ENCODE results near the gene CSK. TPM values are rescaled to one million over a fixed set of nuclear protein-coding genes. Genes with fewer than 3 reads are reported as not detected.

CSK gene
- total RNA-seq, 1 donor from 2014 or later = 13.6 TPM

DNA sequence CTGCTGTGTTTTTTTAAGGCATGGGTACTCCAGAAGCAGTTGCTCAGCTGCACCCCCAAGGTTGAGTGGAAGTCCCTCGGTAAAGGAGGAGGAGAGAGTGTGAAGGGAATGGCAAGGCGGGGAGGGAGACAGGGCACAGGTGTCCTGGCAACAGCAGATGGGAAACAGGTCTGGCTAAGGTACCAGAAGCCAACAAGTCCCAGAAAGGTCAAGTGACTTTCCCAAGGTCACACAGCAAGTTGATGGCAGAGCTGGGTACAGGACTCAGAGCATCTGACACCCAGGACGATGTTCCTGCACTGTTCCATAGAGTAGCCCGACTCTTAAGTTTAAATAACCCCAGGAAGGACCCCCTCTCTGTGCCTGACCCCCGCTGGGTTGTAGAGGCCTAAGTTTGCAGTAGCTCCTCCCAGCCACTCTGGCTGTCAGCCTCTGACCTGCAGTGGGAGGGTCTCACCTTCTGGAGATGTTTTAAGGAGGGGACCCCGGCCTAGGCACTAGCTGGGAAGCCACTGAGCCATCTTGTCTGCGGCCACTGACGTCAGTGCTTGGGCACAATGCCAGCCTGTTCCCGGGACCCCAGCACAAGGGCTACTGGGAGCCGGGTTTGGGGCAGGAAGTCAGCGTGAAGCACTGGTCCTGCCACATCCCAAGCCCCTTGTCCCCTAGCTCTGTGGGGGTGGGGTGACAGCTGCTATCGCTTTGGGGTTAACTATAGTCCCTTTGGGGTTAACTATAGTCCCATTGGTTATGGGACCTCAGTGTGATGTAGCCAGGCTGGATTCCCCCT lies 10.5 kb downstream of the CSK start:
- peaks cover 50 to 57% (median 52%) of the 10 kb centered on the region in 3 donors for H3K4me1 ChIP-seq (ENCODE audit: control insufficient read depth in 3 of 3, insufficient read depth in 3 of 3, low read length in 3 of 3)
- H3K27ac ChIP-seq (ENCODE audit: low read depth, low read length) = no peak overlapping the region
- H3K9ac ChIP-seq (ENCODE audit: low read depth in 1 of 3, low read length in 3 of 3) = peak overlapping the region in 2 of 3 donors; percentile 20 to 33
- H3K36me3 ChIP-seq (ENCODE audit: control insufficient read depth in 3 of 3, insufficient read depth in 3 of 3, low read length in 3 of 3) = peaks cover 0 to 2% (median 0%) of the 10 kb centered on the region in 3 donors
- no peak overlapping the region for H3K4me3 ChIP-seq (ENCODE audit: low read length in 3 of 3)
- no peaks in the 10 kb centered on the region for H3K27me3 ChIP-seq (ENCODE audit: control insufficient read depth in 3 of 3, insufficient read depth in 3 of 3, low read length in 3 of 3)
- H3K9me3 ChIP-seq (ENCODE audit: control insufficient read depth in 3 of 3, low read length in 3 of 3) = no peaks in the 10 kb centered on the region

GRCh38 chr15:74793135-74794028 lies 11.5 kb downstream of the CSK start:
- Histone ChIP-seq H3K9ac (ENCODE audit: low read depth in 1 of 3, low read length in 3 of 3) (peak overlapping the region in 2 of 3 donors; percentile 20 to 25), H3K27me3 (ENCODE audit: control insufficient read depth in 3 of 3, insufficient read depth in 3 of 3, low read length in 3 of 3) (no peaks in the 10 kb centered on the region), H3K4me3 (ENCODE audit: low read length in 3 of 3) (no peak overlapping the region), H3K9me3 (ENCODE audit: control insufficient read depth in 3 of 3, low read length in 3 of 3) (no peaks in the 10 kb centered on the region), H3K27ac (ENCODE audit: low read depth, low read length) (no peak overlapping the region), H3K4me1 (ENCODE audit: control insufficient read depth in 3 of 3, insufficient read depth in 3 of 3, low read length in 3 of 3) (peaks cover 48 to 54% (median 49%) of the 10 kb centered on the region in 3 donors), H3K36me3 (ENCODE audit: control insufficient read depth in 3 of 3, insufficient read depth in 3 of 3, low read length in 3 of 3) (peaks cover 0 to 5% (median 2%) of the 10 kb centered on the region in 3 donors)

- Histone ChIP-seq H3K36me3 (ENCODE audit: control insufficient read depth in 3 of 3, insufficient read depth in 3 of 3, low read length in 3 of 3) (peaks cover 0 to 10% (median 10%) of the 10 kb centered on the region in 3 donors), H3K9ac (ENCODE audit: low read depth in 1 of 3, low read length in 3 of 3) (no peak overlapping the region), H3K4me1 (ENCODE audit: control insufficient read depth in 3 of 3, insufficient read depth in 3 of 3, low read length in 3 of 3) (peaks cover 41 to 54% (median 49%) of the 10 kb centered on the region in 3 donors), H3K27ac (ENCODE audit: low read depth, low read length) (no peak overlapping the region), H3K9me3 (ENCODE audit: control insufficient read depth in 3 of 3, low read length in 3 of 3) (no peaks in the 10 kb centered on the region), H3K27me3 (ENCODE audit: control insufficient read depth in 3 of 3, insufficient read depth in 3 of 3, low read length in 3 of 3) (no peaks in the 10 kb centered on the region), H3K4me3 (ENCODE audit: low read length in 3 of 3) (no peak overlapping the region)
These were observed 12.5 kb downstream of the CSK start for GRCh38 chr15:74794248-74794969.

DNA sequence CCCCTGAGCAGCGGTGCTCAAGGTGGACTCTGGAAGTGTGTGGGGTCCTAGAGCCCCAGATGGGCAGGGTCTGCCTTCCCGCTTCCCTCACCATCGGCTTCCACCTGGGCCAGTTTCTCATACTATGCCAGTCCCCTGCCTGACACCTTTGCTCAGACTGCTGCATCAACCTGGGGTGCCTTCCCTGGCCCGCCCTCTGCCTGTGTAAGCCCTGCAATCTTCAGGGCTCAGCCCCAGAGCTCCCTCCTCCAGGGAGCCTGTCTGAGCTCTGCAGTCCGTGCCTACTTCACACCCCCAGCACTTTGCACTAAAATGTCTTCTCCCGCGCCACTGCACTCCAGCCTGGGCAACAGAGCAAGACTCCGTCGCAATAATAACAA lies 13.1 kb downstream of the CSK start:
- H3K9ac ChIP-seq (ENCODE audit: low read depth in 1 of 3, low read length in 3 of 3) = no peak overlapping the region
- H3K9me3 ChIP-seq (ENCODE audit: control insufficient read depth in 3 of 3, low read length in 3 of 3) = no peaks in the 10 kb centered on the region
- H3K27me3 ChIP-seq (ENCODE audit: control insufficient read depth in 3 of 3, insufficient read depth in 3 of 3, low read length in 3 of 3) = no peaks in the 10 kb centered on the region
- peaks cover 40 to 54% (median 49%) of the 10 kb centered on the region in 3 donors for H3K4me1 ChIP-seq (ENCODE audit: control insufficient read depth in 3 of 3, insufficient read depth in 3 of 3, low read length in 3 of 3)
- H3K4me3 ChIP-seq (ENCODE audit: low read length in 3 of 3) = no peak overlapping the region
- peaks cover 0 to 15% (median 12%) of the 10 kb centered on the region in 3 donors for H3K36me3 ChIP-seq (ENCODE audit: control insufficient read depth in 3 of 3, insufficient read depth in 3 of 3, low read length in 3 of 3)
- H3K27ac ChIP-seq (ENCODE audit: low read depth, low read length) = no peak overlapping the region

GRCh38 chr15:74795966-74796625 lies 14.2 kb downstream of the CSK start:
- H3K9ac ChIP-seq (ENCODE audit: low read depth in 1 of 3, low read length in 3 of 3) = no peak overlapping the region
- H3K4me3 ChIP-seq (ENCODE audit: low read length in 3 of 3) = no peak overlapping the region
- no peak overlapping the region for H3K27ac ChIP-seq (ENCODE audit: low read depth, low read length)
- H3K4me1 ChIP-seq (ENCODE audit: control insufficient read depth in 3 of 3, insufficient read depth in 3 of 3, low read length in 3 of 3) = peaks cover 32 to 49% (median 46%) of the 10 kb centered on the region in 3 donors
- H3K36me3 ChIP-seq (ENCODE audit: control insufficient read depth in 3 of 3, insufficient read depth in 3 of 3, low read length in 3 of 3) = peaks cover 5 to 21% (median 14%) of the 10 kb centered on the region in 3 donors
- no peaks in the 10 kb centered on the region for H3K9me3 ChIP-seq (ENCODE audit: control insufficient read depth in 3 of 3, low read length in 3 of 3)
- H3K27me3 ChIP-seq (ENCODE audit: control insufficient read depth in 3 of 3, insufficient read depth in 3 of 3, low read length in 3 of 3) = no peaks in the 10 kb centered on the region

DNA sequence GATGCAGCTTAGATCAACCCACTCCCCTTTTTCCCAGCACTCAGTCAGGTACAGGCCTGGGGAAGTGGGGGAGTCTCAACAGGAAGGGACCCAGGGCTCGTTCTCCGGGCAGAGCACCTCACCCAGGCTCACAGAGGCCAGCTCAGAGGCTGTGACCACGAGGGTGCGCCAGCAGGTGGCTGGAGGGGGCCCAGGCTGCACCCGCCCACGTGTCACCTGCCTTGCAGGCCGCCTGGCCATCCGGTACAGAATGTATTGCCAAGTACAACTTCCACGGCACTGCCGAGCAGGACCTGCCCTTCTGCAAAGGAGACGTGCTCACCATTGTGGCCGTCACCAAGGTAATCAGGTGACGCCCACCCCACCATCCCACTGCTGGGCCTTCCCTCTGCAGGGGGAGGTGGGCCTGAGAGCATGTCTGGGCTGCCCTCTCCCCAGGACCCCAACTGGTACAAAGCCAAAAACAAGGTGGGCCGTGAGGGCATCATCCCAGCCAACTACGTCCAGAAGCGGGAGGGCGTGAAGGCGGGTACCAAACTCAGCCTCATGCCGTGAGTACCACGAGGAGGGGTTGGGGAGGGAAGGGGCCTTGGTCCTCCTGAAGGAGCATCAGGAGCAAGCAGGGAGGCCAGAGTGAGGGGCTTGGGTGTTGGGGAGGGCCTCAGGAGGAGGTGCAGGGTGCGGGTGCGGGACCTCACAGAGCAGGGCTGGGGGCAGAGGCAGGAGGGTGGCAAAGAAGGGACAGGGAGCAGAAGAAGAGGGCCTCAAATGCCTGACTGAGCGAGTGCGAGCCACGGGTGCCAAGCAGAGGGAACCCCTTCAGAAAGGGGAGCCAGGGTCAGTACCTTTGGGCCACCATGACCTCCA lies 16.7 kb downstream of the CSK start:
- Histone ChIP-seq H3K4me1 (ENCODE audit: control insufficient read depth in 3 of 3, insufficient read depth in 3 of 3, low read length in 3 of 3) (peaks cover 14 to 30% (median 27%) of the 10 kb centered on the region in 3 donors), H3K27me3 (ENCODE audit: control insufficient read depth in 3 of 3, insufficient read depth in 3 of 3, low read length in 3 of 3) (no peaks in the 10 kb centered on the region), H3K36me3 (ENCODE audit: control insufficient read depth in 3 of 3, insufficient read depth in 3 of 3, low read length in 3 of 3) (peaks cover 19 to 32% (median 28%) of the 10 kb centered on the region in 3 donors), H3K4me3 (ENCODE audit: low read length in 3 of 3) (no peak overlapping the region), H3K9ac (ENCODE audit: low read depth in 1 of 3, low read length in 3 of 3) (peak overlapping the region; percentile 27 to 69 (median 33)), H3K27ac (ENCODE audit: low read depth, low read length) (no peak overlapping the region), H3K9me3 (ENCODE audit: control insufficient read depth in 3 of 3, low read length in 3 of 3) (no peaks in the 10 kb centered on the region)

- no peak overlapping the region for H3K27ac ChIP-seq (ENCODE audit: low read depth, low read length)
- peaks cover 14 to 30% (median 27%) of the 10 kb centered on the region in 3 donors for H3K4me1 ChIP-seq (ENCODE audit: control insufficient read depth in 3 of 3, insufficient read depth in 3 of 3, low read length in 3 of 3)
- H3K4me3 ChIP-seq (ENCODE audit: low read length in 3 of 3) = no peak overlapping the region
- no peaks in the 10 kb centered on the region for H3K27me3 ChIP-seq (ENCODE audit: control insufficient read depth in 3 of 3, insufficient read depth in 3 of 3, low read length in 3 of 3)
- peaks cover 24 to 36% (median 28%) of the 10 kb centered on the region in 3 donors for H3K36me3 ChIP-seq (ENCODE audit: control insufficient read depth in 3 of 3, insufficient read depth in 3 of 3, low read length in 3 of 3)
- no peaks in the 10 kb centered on the region for H3K9me3 ChIP-seq (ENCODE audit: control insufficient read depth in 3 of 3, low read length in 3 of 3)
- peak overlapping the region in 2 of 3 donors; percentile 21 to 69 for H3K9ac ChIP-seq (ENCODE audit: low read depth in 1 of 3, low read length in 3 of 3)
These were observed 17.5 kb downstream of the CSK start for GRCh38 chr15:74799255-74799855.

GRCh38 chr15:74799856-74800558 lies 18.1 kb downstream of the CSK start:
- H3K9me3 ChIP-seq (ENCODE audit: control insufficient read depth in 3 of 3, low read length in 3 of 3) = no peaks in the 10 kb centered on the region
- H3K4me1 ChIP-seq (ENCODE audit: control insufficient read depth in 3 of 3, insufficient read depth in 3 of 3, low read length in 3 of 3) = peaks cover 14 to 30% (median 27%) of the 10 kb centered on the region in 3 donors
- peak overlapping the region in 1 of 3 donors; percentile 68 for H3K9ac ChIP-seq (ENCODE audit: low read depth in 1 of 3, low read length in 3 of 3)
- H3K27me3 ChIP-seq (ENCODE audit: control insufficient read depth in 3 of 3, insufficient read depth in 3 of 3, low read length in 3 of 3) = no peaks in the 10 kb centered on the region
- H3K36me3 ChIP-seq (ENCODE audit: control insufficient read depth in 3 of 3, insufficient read depth in 3 of 3, low read length in 3 of 3) = peaks cover 24 to 36% (median 27%) of the 10 kb centered on the region in 3 donors
- H3K27ac ChIP-seq (ENCODE audit: low read depth, low read length) = no peak overlapping the region
- no peak overlapping the region for H3K4me3 ChIP-seq (ENCODE audit: low read length in 3 of 3)
